ENCODE data around the gene LINC00632.

DNA sequence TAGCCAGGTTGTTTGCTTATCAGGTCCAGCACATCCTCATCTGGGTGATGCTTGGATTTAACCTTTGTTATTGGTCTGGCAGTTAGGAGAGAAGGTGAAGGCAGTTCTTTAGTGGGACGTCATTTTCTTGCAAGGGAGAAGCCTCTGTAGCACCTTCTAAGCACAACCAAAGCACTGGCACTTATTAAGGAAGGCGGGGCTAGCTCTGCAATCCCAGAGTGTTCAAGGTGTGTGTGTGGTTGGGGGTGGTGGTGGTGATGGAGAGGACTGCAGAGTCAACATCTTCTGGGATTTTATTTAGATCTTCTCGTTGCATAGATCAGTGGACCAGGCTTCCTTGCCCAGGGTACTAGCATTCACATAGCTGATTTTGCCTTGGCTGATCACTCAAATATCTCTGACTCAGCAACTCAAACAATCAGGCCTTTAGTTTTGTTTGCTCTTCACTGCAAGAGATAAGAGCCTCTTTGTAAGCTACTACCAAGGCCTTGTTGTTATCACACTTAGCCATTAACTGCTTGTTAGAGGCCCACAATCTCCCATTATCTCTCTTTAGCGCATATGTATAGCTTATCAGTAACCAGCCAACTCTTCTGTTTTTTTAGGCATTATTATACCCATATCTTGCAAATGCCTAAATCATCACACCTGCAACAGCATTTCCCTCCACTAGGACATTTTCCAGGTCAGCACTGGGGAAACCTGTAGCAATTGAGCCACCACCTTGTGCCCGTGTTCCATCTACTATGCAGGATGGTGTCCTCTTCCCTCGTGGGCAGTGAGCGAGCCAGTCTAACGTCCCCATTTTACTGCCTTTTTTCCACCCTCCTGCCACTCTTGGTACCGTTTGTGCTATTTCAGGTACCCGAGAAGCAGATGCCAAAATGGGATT is 36.5 kb upstream of the LINC00632 start:
- TF ChIP-seq TAF1 (IDR thresholded peaks at IDR 0.05; ENCODE audit: low read depth, low read length) (no peak), POLR2A (IDR thresholded peaks at IDR 0.05; ENCODE audit: low read depth, low read length) (no peak), POLR2AphosphoS5 (IDR thresholded peaks at IDR 0.05; ENCODE audit: low read depth, low read length) (no peak), SPI1 (IDR thresholded peaks at IDR 0.05; ENCODE audit: low read depth, low read length) (no peak)

Measured in GM12891 (cell line).